ENCODE data around the gene BMPR1A. TPM values are rescaled to one million over a fixed set of nuclear protein-coding genes. Genes with fewer than 3 reads are reported as not detected.

Gene BMPR1A
- total RNA-seq, 5 donors from 2014 or later (not counting 1 experiment from before 2014, with no cell fraction given), result 7.8 to 15.0 (median 11.4) TPM

DNA sequence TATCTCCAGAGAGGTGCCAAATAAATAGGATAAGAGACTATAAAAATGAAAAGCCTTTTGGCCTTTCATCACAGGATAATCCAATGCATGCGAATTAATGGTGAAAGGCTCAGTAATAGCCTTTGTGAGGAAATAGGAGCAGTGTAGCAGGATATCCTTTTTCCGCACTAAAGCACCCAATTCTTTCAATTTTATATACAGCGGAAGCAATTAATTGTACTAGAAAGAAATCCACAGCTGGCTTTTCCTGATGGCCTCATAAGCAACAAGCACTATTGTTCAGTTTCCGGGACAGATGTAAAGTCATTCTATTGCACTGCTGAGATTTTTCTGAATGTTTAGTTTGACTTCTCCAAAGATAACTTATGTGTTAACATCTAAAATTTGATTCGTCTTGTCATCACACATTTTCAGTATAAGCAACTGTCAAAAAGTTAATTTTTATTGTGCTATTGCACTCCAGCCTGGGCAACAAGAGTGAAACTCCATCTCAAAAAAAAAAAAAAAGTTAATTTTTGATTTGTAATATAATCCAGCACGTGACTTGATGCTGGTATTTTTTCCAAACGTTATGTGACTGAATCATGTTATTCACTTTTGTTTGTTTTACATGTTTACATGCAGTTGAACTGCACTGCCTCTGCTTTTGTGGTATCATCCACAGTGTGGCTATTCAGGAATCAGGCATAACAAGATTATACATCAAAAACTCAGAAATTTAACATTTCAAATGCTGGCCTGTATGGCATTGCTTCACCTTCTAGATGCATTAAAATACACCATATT is 8.4 kb upstream of the BMPR1A start:
- Mint-ChIP-seq H3K9me3 (no peaks in the 10 kb centered on the region), H3K36me3 (no peaks in the 10 kb centered on the region), H3K4me1 (peaks cover 0 to 5% (median 4%) of the 10 kb centered on the region in 3 donors), H3K27ac (no peak overlapping the region), H3K4me3 (no peak overlapping the region), H3K27me3 (peaks cover 2 to 8% of the 10 kb centered on the region in 2 donors)
- H3K4me1 ChIP-seq (ENCODE audit: control insufficient read depth in 1 of 2, extremely low read depth in 1 of 2, insufficient read depth in 2 of 2, low read length in 2 of 2), result no peaks in the 10 kb centered on the region
- no peaks in the 10 kb centered on the region for H3K36me3 ChIP-seq (ENCODE audit: control insufficient read depth in 2 of 2, extremely low read depth in 1 of 2, insufficient read depth in 1 of 2, low read length in 1 of 2)
- ATAC-seq (replicated peaks in 1 of 4), result no peak
- DNase-seq, result no peak
- no peak overlapping the region for H3K27ac ChIP-seq (ENCODE audit: low read length)
- POLR2A ChIA-PET, result interaction anchor here in 1 of 2 donors (0.7 kb wide), 1 partner anchor 83 kb away, joined by 9 read pairs; no protein-coding TSS in a partner anchor
- H3K27me3 ChIP-seq (replicated peaks in 1 of 2; ENCODE audit: control insufficient read depth in 2 of 2, extremely low read depth in 1 of 2, insufficient read depth in 2 of 2, low read length in 1 of 2), result peaks cover 2 to 4% of the 10 kb centered on the region in 2 experiments
- H3K9me3 ChIP-seq, result no peaks in the 10 kb centered on the region
- WGBS (ENCODE audit: insufficient coverage), result no CpG with 5 or more reads among the region's 7 CpGs
- H3K4me3 ChIP-seq (ENCODE audit: control insufficient read depth in 1 of 2, extremely low read depth in 1 of 2, low read length in 1 of 2), result no peak overlapping the region
- CTCF ChIA-PET, result interaction anchor here in 1 of 2 donors (0.6 kb wide), 1 partner anchor 229 kb away, joined by 4 read pairs; no protein-coding TSS in a partner anchor

DNA sequence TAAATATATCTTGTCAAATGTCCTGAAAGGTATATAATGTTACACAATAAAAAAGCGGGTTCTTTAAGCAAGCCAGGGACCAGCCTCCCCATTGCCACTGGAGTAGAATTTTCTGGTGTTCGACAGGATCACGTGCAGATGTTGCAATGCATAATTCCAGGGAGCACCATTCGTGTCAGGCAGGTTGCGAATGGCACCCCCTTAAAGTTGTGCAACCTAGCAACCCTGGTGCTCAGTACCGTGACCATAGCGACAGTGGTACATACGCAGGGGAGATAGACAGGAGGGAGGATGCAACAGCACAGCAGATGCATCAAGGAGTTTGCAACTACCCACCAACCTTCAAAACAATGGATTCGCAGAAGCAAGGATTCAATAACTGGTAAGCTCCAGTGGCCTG is 6.6 kb upstream of the BMPR1A start:
- ATAC-seq (replicated peaks in 1 of 4) (no peak), DNase-seq (no peak)
- H3K27ac ChIP-seq (ENCODE audit: low read length), result no peak overlapping the region
- no peaks in the 10 kb centered on the region for H3K4me1 ChIP-seq (ENCODE audit: control insufficient read depth in 1 of 2, extremely low read depth in 1 of 2, insufficient read depth in 2 of 2, low read length in 2 of 2)
- H3K36me3 ChIP-seq (ENCODE audit: control insufficient read depth in 2 of 2, extremely low read depth in 1 of 2, insufficient read depth in 1 of 2, low read length in 1 of 2), result no peaks in the 10 kb centered on the region
- no peaks in the 10 kb centered on the region for H3K36me3 Mint-ChIP-seq
- H3K9me3 ChIP-seq, result no peaks in the 10 kb centered on the region
- 93% methylated on average over 5 of the region's 9 CpGs for WGBS (ENCODE audit: insufficient coverage)
- CTCF ChIA-PET, result interaction anchor here in 1 of 2 donors (0.6 kb wide), 1 partner anchor 56 kb away, joined by 3 read pairs; no protein-coding TSS in a partner anchor
- H3K4me1 Mint-ChIP-seq, result peaks cover under 1 to 5% (median 4%) of the 10 kb centered on the region in 3 donors
- H3K27me3 ChIP-seq (replicated peaks in 1 of 2; ENCODE audit: control insufficient read depth in 2 of 2, extremely low read depth in 1 of 2, insufficient read depth in 2 of 2, low read length in 1 of 2), result peaks cover 4 to 10% of the 10 kb centered on the region in 2 experiments
- POLR2A ChIA-PET, result interaction anchor here in 1 of 2 donors (0.6 kb wide), 1 partner anchor 1338 kb away, joined by 7 read pairs; no protein-coding TSS in a partner anchor
- no peaks in the 10 kb centered on the region for H3K9me3 Mint-ChIP-seq
- no peak overlapping the region for H3K4me3 Mint-ChIP-seq
- no peak overlapping the region for H3K4me3 ChIP-seq (ENCODE audit: control insufficient read depth in 1 of 2, extremely low read depth in 1 of 2, low read length in 1 of 2)
- H3K27ac Mint-ChIP-seq, result no peak overlapping the region
- peaks cover 0 to 5% of the 10 kb centered on the region in 2 donors for H3K27me3 Mint-ChIP-seq

DNA sequence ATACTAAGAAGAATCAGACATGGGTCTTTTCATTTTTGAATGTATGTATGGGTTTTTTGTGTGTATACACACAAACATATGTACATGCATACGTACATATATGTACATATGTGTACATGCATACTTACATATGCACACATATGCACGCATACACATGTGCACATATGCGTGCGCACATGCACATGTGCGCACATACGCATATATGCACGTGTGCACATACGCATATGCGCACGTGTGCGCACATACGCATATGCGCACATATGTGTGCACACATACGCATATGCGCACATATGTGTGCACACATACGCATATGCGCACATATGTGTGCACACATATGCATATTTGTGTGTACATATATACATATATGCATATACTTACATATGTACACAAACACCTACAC is 4.9 kb upstream of the BMPR1A start:
- H3K36me3 ChIP-seq (ENCODE audit: control insufficient read depth in 2 of 2, extremely low read depth in 1 of 2, insufficient read depth in 1 of 2, low read length in 1 of 2), result no peaks in the 10 kb centered on the region
- H3K4me3 ChIP-seq (ENCODE audit: control insufficient read depth in 1 of 2, extremely low read depth in 1 of 2, low read length in 1 of 2), result no peak overlapping the region
- H3K27me3 ChIP-seq (replicated peaks in 1 of 2; ENCODE audit: control insufficient read depth in 2 of 2, extremely low read depth in 1 of 2, insufficient read depth in 2 of 2, low read length in 1 of 2), result peaks cover 0 to 10% of the 10 kb centered on the region in 2 experiments
- no peaks in the 10 kb centered on the region for H3K9me3 ChIP-seq
- Mint-ChIP-seq H3K36me3 (no peaks in the 10 kb centered on the region), H3K4me3 (no peak overlapping the region), H3K27ac (no peak overlapping the region), H3K9me3 (no peaks in the 10 kb centered on the region), H3K4me1 (peaks cover 5 to 10% (median 8%) of the 10 kb centered on the region in 3 donors), H3K27me3 (peaks cover 0 to 4% of the 10 kb centered on the region in 2 donors)
- WGBS (ENCODE audit: insufficient coverage), result 98% methylated on average over 14 of the region's 17 CpGs
- H3K27ac ChIP-seq (ENCODE audit: low read length), result no peak overlapping the region
- ChIA-PET POLR2A (interaction anchor here (0.6 to 0.7 kb wide), 2 partner anchors 22 to 351 kb away, joined by 3 to 5 read pairs; no protein-coding TSS in a partner anchor), CTCF (no interaction called here)
- ATAC-seq (replicated peaks in 1 of 4), result no peak
- no peak for DNase-seq
- peaks cover 0 to 5% of the 10 kb centered on the region in 2 experiments for H3K4me1 ChIP-seq (ENCODE audit: control insufficient read depth in 1 of 2, extremely low read depth in 1 of 2, insufficient read depth in 2 of 2, low read length in 2 of 2)

DNA sequence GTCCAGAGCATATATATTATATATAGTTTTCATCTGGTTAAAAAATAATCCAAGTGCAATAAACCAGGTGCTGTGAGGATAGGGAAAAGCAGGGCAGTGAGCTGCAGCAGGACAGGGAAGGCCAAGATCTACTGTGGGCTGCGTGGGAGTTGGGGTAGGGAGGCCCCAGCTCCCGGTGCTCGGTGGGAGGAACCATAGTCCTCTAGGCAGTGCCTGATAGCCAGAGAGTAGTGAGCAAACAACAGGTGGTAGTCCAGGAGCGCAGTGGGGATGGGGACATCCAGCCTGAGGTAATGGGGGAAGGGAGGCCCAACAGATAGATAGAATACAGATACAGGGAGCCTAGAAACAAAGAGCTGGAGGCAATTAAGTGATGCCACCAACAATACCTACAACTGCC is 4.1 kb upstream of the BMPR1A start:
- ChIA-PET POLR2A (interaction anchor here in 1 of 2 donors (0.7 kb wide), 1 partner anchor 21 kb away, joined by 5 read pairs; no protein-coding TSS in a partner anchor), CTCF (interaction anchor here (0.6 to 1.0 kb wide), 3 partner anchors 8 to 187 kb away, joined by 3 to 12 read pairs (median 3); no protein-coding TSS in a partner anchor)
- Histone ChIP-seq H3K9me3 (no peaks in the 10 kb centered on the region), H3K4me3 (ENCODE audit: control insufficient read depth in 1 of 2, extremely low read depth in 1 of 2, low read length in 1 of 2) (no peak overlapping the region), H3K27me3 (replicated peaks in 1 of 2; ENCODE audit: control insufficient read depth in 2 of 2, extremely low read depth in 1 of 2, insufficient read depth in 2 of 2, low read length in 1 of 2) (peaks cover 3 to 10% of the 10 kb centered on the region in 2 experiments), H3K4me1 (ENCODE audit: control insufficient read depth in 1 of 2, extremely low read depth in 1 of 2, insufficient read depth in 2 of 2, low read length in 2 of 2) (peaks cover 0 to 9% of the 10 kb centered on the region in 2 experiments), H3K27ac (ENCODE audit: low read length) (no peak overlapping the region), H3K36me3 (ENCODE audit: control insufficient read depth in 2 of 2, extremely low read depth in 1 of 2, insufficient read depth in 1 of 2, low read length in 1 of 2) (no peaks in the 10 kb centered on the region)
- H3K4me1 Mint-ChIP-seq, result peaks cover 6 to 11% (median 8%) of the 10 kb centered on the region in 3 donors
- 74% methylated on average over 3 of the region's 4 CpGs for WGBS (ENCODE audit: insufficient coverage)
- H3K4me3 Mint-ChIP-seq, result no peak overlapping the region
- DNase-seq (no peak), ATAC-seq (replicated peaks in 1 of 4) (no peak)
- H3K27ac Mint-ChIP-seq, result peak overlapping the region in 1 of 2 donors; percentile 9
- peaks cover 0 to 4% of the 10 kb centered on the region in 2 donors for H3K27me3 Mint-ChIP-seq
- no peaks in the 10 kb centered on the region for H3K36me3 Mint-ChIP-seq
- no peaks in the 10 kb centered on the region for H3K9me3 Mint-ChIP-seq

DNA sequence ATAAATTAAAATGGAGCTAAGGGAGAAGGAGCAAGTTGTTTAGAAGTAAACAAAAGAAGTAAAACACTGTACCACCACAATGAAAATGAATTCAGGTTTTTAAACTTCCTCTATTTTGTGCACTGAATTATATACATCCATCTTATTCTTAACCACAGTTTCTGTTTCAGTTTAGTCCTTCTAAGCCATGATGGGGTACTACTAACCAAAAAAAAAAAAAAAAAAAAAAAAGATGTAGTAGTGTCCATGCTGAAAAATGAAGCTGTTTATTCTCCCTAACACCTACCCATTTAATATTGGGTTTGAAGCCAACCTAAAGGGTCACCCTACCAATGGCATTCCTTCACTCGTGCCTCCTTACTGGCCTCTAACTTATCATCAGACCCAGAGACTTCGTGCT is 3.4 kb upstream of the BMPR1A start:
- no peak overlapping the region for H3K27ac ChIP-seq (ENCODE audit: low read length)
- POLR2A ChIA-PET, result interaction anchor here in 1 of 2 donors (0.6 kb wide), 1 partner anchor 26 kb away, joined by 4 read pairs; no protein-coding TSS in a partner anchor
- Mint-ChIP-seq H3K9me3 (no peaks in the 10 kb centered on the region), H3K4me3 (no peak overlapping the region), H3K4me1 (peaks cover 13 to 14% (median 13%) of the 10 kb centered on the region in 3 donors), H3K27ac (no peak overlapping the region), H3K27me3 (peaks cover 0 to 4% of the 10 kb centered on the region in 2 donors), H3K36me3 (no peaks in the 10 kb centered on the region)
- no peak overlapping the region for H3K4me3 ChIP-seq (ENCODE audit: control insufficient read depth in 1 of 2, extremely low read depth in 1 of 2, low read length in 1 of 2)
- DNase-seq (no peak), ATAC-seq (replicated peaks in 1 of 4) (no peak)
- WGBS (ENCODE audit: insufficient coverage), result no CpG with 5 or more reads among the region's 2 CpGs
- H3K4me1 ChIP-seq (ENCODE audit: control insufficient read depth in 1 of 2, extremely low read depth in 1 of 2, insufficient read depth in 2 of 2, low read length in 2 of 2), result peaks cover 0 to 11% of the 10 kb centered on the region in 2 experiments
- no peaks in the 10 kb centered on the region for H3K9me3 ChIP-seq
- CTCF ChIA-PET, result interaction anchor here (0.5 to 1.0 kb wide), 6 partner anchors 9 to 216 kb away, joined by 3 to 10 read pairs (median 4); no protein-coding TSS in a partner anchor
- H3K36me3 ChIP-seq (ENCODE audit: control insufficient read depth in 2 of 2, extremely low read depth in 1 of 2, insufficient read depth in 1 of 2, low read length in 1 of 2), result no peaks in the 10 kb centered on the region
- peaks cover 3 to 10% of the 10 kb centered on the region in 2 experiments for H3K27me3 ChIP-seq (replicated peaks in 1 of 2; ENCODE audit: control insufficient read depth in 2 of 2, extremely low read depth in 1 of 2, insufficient read depth in 2 of 2, low read length in 1 of 2)

Data from T-cell (primary cell).